Measurements from ENCODE around the gene SORCS1. TPM values are rescaled to one million over a fixed set of nuclear protein-coding genes. Genes with fewer than 3 reads are reported as not detected.

Gene SORCS1
- polyA plus RNA-seq, 1 of the 3 experiments (the other 2 are of a cell fraction): 0.66 TPM

DNA sequence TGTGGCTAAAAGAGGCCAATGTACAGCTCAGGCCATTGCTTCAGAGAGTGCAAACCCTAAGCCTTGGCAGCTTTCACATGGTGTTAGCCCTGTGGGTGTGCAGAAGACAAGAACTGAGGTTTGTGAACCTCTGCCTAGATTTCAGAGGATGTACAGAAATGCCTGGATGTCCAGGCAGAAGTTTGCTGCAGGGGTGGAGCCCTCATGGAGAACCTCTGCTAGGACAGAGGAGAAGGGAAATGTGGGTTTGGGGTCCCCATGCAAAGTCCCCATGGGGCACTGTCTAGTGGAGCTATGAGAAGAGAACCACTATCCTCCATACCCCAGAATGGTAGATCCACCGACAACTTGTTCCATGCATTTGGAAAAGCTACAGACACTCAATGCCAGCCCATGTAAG lies 12.4 kb downstream of the SORCS1 start:
- TF ChIP-seq, protein P1, sequence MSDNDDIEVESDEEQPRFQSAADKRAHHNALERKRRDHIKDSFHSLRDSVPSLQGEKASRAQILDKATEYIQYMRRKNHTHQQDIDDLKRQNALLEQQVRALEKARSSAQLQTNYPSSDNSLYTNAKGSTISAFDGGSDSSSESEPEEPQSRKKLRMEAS (IDR thresholded peaks at IDR 0.05; ENCODE audit: low read depth): no peak
- TF ChIP-seq RAD21 (IDR thresholded peaks at IDR 0.05; ENCODE audit: low read length) (no peak), EP300 (IDR thresholded peaks at IDR 0.05; ENCODE audit: borderline replicate concordance in 1 of 2, low read depth in 1 of 2, low read length in 1 of 2) (no peak), MEF2A (IDR thresholded peaks at IDR 0.05; ENCODE audit: borderline replicate concordance, low read depth) (no peak), SIN3A (IDR thresholded peaks at IDR 0.05; ENCODE audit: borderline replicate concordance, low read depth, low read length) (no peak), RXRA (IDR thresholded peaks at IDR 0.05; ENCODE audit: borderline replicate concordance, low read depth) (no peak), NRF1 (IDR thresholded peaks at IDR 0.05; ENCODE audit: low read depth, low read length) (no peak), TEAD4 (IDR thresholded peaks at IDR 0.05; ENCODE audit: borderline replicate concordance, insufficient read depth) (no peak), GABPA (IDR thresholded peaks at IDR 0.05; ENCODE audit: low read depth) (no peak), TAF1 (IDR thresholded peaks at IDR 0.05; ENCODE audit: borderline replicate concordance, low read depth, low read length) (no peak), CTCF (IDR thresholded peaks at IDR 0.05) (no peak), EZH2phosphoT487 (IDR thresholded peaks at IDR 0.05; ENCODE audit: borderline replicate concordance, low read depth) (no peak), FOSL2 (IDR thresholded peaks at IDR 0.05; ENCODE audit: borderline replicate concordance, low read depth) (no peak), JUND (IDR thresholded peaks at IDR 0.05) (no peak), ELF1 (IDR thresholded peaks at IDR 0.05) (no peak), RFX5 (IDR thresholded peaks at IDR 0.05; ENCODE audit: low read length) (no peak)
- TF ChIP-seq, protein P2, sequence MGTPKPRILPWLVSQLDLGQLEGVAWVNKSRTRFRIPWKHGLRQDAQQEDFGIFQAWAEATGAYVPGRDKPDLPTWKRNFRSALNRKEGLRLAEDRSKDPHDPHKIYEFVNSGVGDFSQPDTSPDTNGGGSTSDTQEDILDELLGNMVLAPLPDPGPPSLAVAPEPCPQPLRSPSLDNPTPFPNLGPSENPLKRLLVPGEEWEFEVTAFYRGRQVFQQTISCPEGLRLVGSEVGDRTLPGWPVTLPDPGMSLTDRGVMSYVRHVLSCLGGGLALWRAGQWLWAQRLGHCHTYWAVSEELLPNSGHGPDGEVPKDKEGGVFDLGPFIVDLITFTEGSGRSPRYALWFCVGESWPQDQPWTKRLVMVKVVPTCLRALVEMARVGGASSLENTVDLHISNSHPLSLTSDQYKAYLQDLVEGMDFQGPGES (IDR thresholded peaks at IDR 0.05; ENCODE audit: low read depth, low read length): no peak
- TF ChIP-seq, protein P3, sequence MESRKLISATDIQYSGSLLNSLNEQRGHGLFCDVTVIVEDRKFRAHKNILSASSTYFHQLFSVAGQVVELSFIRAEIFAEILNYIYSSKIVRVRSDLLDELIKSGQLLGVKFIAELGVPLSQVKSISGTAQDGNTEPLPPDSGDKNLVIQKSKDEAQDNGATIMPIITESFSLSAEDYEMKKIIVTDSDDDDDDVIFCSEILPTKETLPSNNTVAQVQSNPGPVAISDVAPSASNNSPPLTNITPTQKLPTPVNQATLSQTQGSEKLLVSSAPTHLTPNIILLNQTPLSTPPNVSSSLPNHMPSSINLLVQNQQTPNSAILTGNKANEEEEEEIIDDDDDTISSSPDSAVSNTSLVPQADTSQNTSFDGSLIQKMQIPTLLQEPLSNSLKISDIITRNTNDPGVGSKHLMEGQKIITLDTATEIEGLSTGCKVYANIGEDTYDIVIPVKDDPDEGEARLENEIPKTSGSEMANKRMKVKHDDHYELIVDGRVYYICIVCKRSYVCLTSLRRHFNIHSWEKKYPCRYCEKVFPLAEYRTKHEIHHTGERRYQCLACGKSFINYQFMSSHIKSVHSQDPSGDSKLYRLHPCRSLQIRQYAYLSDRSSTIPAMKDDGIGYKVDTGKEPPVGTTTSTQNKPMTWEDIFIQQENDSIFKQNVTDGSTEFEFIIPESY (IDR thresholded peaks at IDR 0.05; ENCODE audit: borderline replicate concordance, low read depth): no peak
- WGBS (ENCODE audit: low lambda C conversion rate): 43% methylated on average over 1 of the region's 1 CpG
- no peak overlapping the region for H3K4me2 ChIP-seq

More for the DNA sequence above, 12.4 kb downstream of the SORCS1 start:
- no peaks in the 10 kb centered on the region for H3K9me3 ChIP-seq
- no peaks in the 10 kb centered on the region for H4K20me1 ChIP-seq (ENCODE audit: insufficient read depth)
- H2AFZ ChIP-seq (ENCODE audit: low read depth): no peak overlapping the region
- ChIA-PET CTCF (no interaction called here), POLR2A (no interaction called here)
- H3K4me1 ChIP-seq (ENCODE audit: control insufficient read depth in 1 of 2, insufficient read depth in 2 of 2, low read depth in 1 of 2, low read length in 1 of 2): no peaks in the 10 kb centered on the region; a peak in 1 of 4 replicates
- no peak for DNase-seq
- H3K4me3 ChIP-seq (ENCODE audit: low read depth in 2 of 2, low read length in 1 of 2): no peak overlapping the region
- H3K9me2 ChIP-seq: no peaks in the 10 kb centered on the region
- no peaks in the 10 kb centered on the region for H3K27me3 ChIP-seq (ENCODE audit: insufficient read depth)
- H3K9ac ChIP-seq: no peak overlapping the region
- no peak overlapping the region for H3K27ac ChIP-seq (ENCODE audit: low read depth in 2 of 2, low read length in 1 of 2)
- H3K36me3 ChIP-seq (replicated peaks in 1 of 2; ENCODE audit: control insufficient read depth in 1 of 2, insufficient read depth in 2 of 2, low read length in 1 of 2): no peaks in the 10 kb centered on the region
- no peaks in the 10 kb centered on the region for H3K79me2 ChIP-seq (ENCODE audit: insufficient read depth)
- no peaks in the 10 kb centered on the region for H3F3A ChIP-seq (replicated peaks; ENCODE audit: insufficient read depth)
